SK-N-SH (cell line): ENCODE data around the gene CNNM3. TPM values are rescaled to one million over a fixed set of nuclear protein-coding genes. Genes with fewer than 3 reads are reported as not detected.

Experiments used
- ELF1 ChIP-seq: IDR thresholded peaks from 2 replicates; pipeline ENCODE4 v1.4.0; 2012
- EP300 ChIP-seq, 2 experiments: IDR thresholded peaks; 2 replicates each; pipeline versions ENCODE4 v1.4.0 to v1.6.1; 2012; ENCODE audit warnings: borderline replicate concordance in 1 of 2, low read depth in 1 of 2, low read length in 1 of 2
- FOXJ3 ChIP-seq: sonication (generic); formaldehyde crosslinking; IDR thresholded peaks from 2 replicates; pipeline ENCODE4 v1.5.1; 2020; ENCODE audit warnings: mild to moderate bottlenecking, missing genetic modification reagents
- FOXM1 ChIP-seq: IDR thresholded peaks from 2 replicates; pipeline ENCODE4 v1.4.0; 2012; ENCODE audit warnings: low read depth, mild to moderate bottlenecking
- GABPA ChIP-seq: IDR thresholded peaks from 2 replicates; pipeline ENCODE4 v1.4.0; 2012; ENCODE audit warnings: low read depth, mild to moderate bottlenecking
- GATA2 ChIP-seq: sonication (generic); formaldehyde crosslinking; IDR thresholded peaks from 2 replicates; pipeline ENCODE4 v1.5.0; 2020; ENCODE audit warnings: mild to moderate bottlenecking, missing genetic modification reagents
- JUND ChIP-seq: IDR thresholded peaks from 2 replicates; pipeline ENCODE4 v1.4.0; 2012
- MEF2A ChIP-seq: IDR thresholded peaks from 2 replicates; pipeline ENCODE4 v1.4.0; 2012; ENCODE audit warnings: low read depth, borderline replicate concordance
- NFIC ChIP-seq: IDR thresholded peaks from 2 replicates; pipeline ENCODE4 v1.4.0; 2012; ENCODE audit warnings: borderline replicate concordance
- RFX5 ChIP-seq: IDR thresholded peaks from 2 replicates; pipeline ENCODE4 v1.6.1; 2012; ENCODE audit warnings: mild to moderate bottlenecking, improper control_type of control experiment, low read length
- SIN3A ChIP-seq: IDR thresholded peaks from 2 replicates; pipeline ENCODE4 v1.6.1; 2012; ENCODE audit warnings: low read depth, mild to moderate bottlenecking, low read length, moderate library complexity, borderline replicate concordance
- TAF1 ChIP-seq: IDR thresholded peaks from 2 replicates; pipeline ENCODE4 v1.6.1; 2012; ENCODE audit warnings: low read depth, mild to moderate bottlenecking, low read length, moderate library complexity, borderline replicate concordance
- TEAD4 ChIP-seq: IDR thresholded peaks from 2 replicates; pipeline ENCODE4 v1.4.0; 2012; ENCODE audit warnings: mild to moderate bottlenecking, borderline replicate concordance; ENCODE audit not compliant: insufficient read depth
- YY1 ChIP-seq: IDR thresholded peaks from 2 replicates; pipeline ENCODE4 v1.4.0; 2012; ENCODE audit warnings: low read depth, mild to moderate bottlenecking
- polyA plus RNA-seq, 3 experiments: library from polyadenylated mRNA; depleted of rRNA; stranded (reverse); fragments of >200 nt; gene quantifications; 2 replicates each; pipeline ENCODE4 v1.2.3, GENCODE V29; 2012
- TF ChIP-seq, protein P1 (sequence below): fragments of 150-350 bp; IDR thresholded peaks from 2 replicates; pipeline ENCODE4 v1.6.1; 2016; ENCODE audit warnings: mild to moderate bottlenecking, low read depth, low read length
- TF ChIP-seq, protein P2 (sequence below): IDR thresholded peaks from 2 replicates; pipeline ENCODE4; 2012
- TF ChIP-seq, protein P3 (sequence below): IDR thresholded peaks from 2 replicates; pipeline ENCODE4 v1.4.0; 2012; ENCODE audit warnings: low read depth, borderline replicate concordance
- TF ChIP-seq, protein P4 (sequence below): fragments of 150-350 bp; IDR thresholded peaks from 2 replicates; pipeline ENCODE4 v1.6.1; 2017; ENCODE audit warnings: antibody characterized with exemption, low read length, low read depth, borderline replicate concordance

The CNNM3 gene
- polyA plus RNA-seq, 1 of the 3 experiments (the other 2 are of a cell fraction), result 14.7 TPM

DNA sequence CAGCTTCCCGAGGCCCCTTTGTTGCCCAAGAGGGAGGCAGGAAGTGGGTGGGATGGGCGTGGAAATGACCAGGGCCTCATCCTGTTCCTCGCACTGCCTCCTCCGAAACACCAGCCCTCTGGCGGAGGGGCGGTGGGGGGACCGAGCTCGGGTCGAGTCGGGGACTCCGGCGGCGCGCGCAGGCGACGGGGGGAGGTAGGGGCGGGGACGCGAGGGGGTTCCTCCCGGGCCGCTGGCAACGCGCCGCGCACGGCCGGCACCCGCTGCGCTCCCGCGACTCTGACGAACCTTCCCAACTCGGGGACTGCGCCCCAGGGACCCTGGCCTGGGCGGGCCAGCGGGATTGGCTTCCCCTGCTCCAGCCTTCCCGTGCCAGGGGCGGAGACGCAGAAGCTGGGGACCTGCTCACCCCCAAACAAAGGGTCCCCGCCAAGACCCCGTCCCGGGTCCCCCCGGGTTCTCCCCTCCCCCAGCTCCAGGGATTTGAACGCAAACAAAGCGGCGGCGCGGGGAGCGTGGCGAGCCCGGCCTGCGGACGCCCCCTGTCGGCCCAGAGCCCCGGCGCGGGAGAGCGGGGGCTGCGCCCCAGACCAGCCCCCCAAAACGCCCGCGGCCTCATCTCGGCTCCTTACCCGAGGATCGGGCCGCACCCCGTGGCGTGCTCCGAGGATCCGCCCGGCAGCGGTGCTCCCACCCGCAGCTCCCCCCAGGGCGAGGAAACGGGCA lies 52.6 kb downstream of the CNNM3 start (continued):
- TF ChIP-seq, protein P1, sequence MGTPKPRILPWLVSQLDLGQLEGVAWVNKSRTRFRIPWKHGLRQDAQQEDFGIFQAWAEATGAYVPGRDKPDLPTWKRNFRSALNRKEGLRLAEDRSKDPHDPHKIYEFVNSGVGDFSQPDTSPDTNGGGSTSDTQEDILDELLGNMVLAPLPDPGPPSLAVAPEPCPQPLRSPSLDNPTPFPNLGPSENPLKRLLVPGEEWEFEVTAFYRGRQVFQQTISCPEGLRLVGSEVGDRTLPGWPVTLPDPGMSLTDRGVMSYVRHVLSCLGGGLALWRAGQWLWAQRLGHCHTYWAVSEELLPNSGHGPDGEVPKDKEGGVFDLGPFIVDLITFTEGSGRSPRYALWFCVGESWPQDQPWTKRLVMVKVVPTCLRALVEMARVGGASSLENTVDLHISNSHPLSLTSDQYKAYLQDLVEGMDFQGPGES, result no peak
- TF ChIP-seq EP300 (IDR thresholded peaks at IDR 0.05; ENCODE audit: borderline replicate concordance in 1 of 2, low read depth in 1 of 2, low read length in 1 of 2), result no peak
- peak; percentile 71 for TF ChIP-seq GABPA
- TF ChIP-seq MEF2A, result no peak
- no peak for TF ChIP-seq RFX5
- no peak for TF ChIP-seq NFIC
- TF ChIP-seq, protein P2, sequence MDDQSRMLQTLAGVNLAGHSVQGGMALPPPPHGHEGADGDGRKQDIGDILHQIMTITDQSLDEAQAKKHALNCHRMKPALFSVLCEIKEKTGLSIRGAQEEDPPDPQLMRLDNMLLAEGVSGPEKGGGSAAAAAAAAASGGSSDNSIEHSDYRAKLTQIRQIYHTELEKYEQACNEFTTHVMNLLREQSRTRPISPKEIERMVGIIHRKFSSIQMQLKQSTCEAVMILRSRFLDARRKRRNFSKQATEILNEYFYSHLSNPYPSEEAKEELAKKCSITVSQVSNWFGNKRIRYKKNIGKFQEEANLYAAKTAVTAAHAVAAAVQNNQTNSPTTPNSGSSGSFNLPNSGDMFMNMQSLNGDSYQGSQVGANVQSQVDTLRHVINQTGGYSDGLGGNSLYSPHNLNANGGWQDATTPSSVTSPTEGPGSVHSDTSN, result no peak
- TF ChIP-seq TAF1, result peak; percentile 68
- 0 out of 2 replicates have a peak, but pooled peaks have one; percentile 33 for TF ChIP-seq TEAD4
- TF ChIP-seq, protein P3, sequence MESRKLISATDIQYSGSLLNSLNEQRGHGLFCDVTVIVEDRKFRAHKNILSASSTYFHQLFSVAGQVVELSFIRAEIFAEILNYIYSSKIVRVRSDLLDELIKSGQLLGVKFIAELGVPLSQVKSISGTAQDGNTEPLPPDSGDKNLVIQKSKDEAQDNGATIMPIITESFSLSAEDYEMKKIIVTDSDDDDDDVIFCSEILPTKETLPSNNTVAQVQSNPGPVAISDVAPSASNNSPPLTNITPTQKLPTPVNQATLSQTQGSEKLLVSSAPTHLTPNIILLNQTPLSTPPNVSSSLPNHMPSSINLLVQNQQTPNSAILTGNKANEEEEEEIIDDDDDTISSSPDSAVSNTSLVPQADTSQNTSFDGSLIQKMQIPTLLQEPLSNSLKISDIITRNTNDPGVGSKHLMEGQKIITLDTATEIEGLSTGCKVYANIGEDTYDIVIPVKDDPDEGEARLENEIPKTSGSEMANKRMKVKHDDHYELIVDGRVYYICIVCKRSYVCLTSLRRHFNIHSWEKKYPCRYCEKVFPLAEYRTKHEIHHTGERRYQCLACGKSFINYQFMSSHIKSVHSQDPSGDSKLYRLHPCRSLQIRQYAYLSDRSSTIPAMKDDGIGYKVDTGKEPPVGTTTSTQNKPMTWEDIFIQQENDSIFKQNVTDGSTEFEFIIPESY, result no peak
- no peak for TF ChIP-seq YY1
- no peak for TF ChIP-seq GATA2 (CRISPR knock-in tag)
- TF ChIP-seq JUND, result no peak
- peak; percentile 60; the same call in 1 of the 2 replicates for TF ChIP-seq FOXM1
- TF ChIP-seq, protein P4, sequence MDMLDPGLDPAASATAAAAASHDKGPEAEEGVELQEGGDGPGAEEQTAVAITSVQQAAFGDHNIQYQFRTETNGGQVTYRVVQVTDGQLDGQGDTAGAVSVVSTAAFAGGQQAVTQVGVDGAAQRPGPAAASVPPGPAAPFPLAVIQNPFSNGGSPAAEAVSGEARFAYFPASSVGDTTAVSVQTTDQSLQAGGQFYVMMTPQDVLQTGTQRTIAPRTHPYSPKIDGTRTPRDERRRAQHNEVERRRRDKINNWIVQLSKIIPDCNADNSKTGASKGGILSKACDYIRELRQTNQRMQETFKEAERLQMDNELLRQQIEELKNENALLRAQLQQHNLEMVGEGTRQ, result no peak
- no peak for TF ChIP-seq FOXJ3 (CRISPR knock-in tag)
- no peak for TF ChIP-seq ELF1
- peak; percentile 55; the same call in 1 of the 2 replicates for TF ChIP-seq SIN3A
